CD8-positive, alpha-beta memory T cell (primary cell): ENCODE results near the gene PRELID2. TPM values are rescaled to one million over a fixed set of nuclear protein-coding genes. Genes with fewer than 3 reads are reported as not detected.
"Not testable (repeated sequence)": the region's sequence is repeated elsewhere in the genome, so short reads cannot be mapped to it uniquely, and the experiment has no call there.

Experiments used
- CTCF ChIA-PET: fragments of 350-600 bp; sonication (Branson Sonifier 250); formaldehyde crosslinking; loops from one replicate; lab custom pipeline; 2021; ENCODE audit warnings: antibody characterized with exemption; lab: Charles Lee
- POLR2A ChIA-PET: fragments of 350-600 bp; sonication (Branson Sonifier 250); formaldehyde crosslinking; loops from one replicate; lab custom pipeline; 2021; ENCODE audit warnings: antibody characterized with exemption; lab: Charles Lee
- DNase-seq, 5 donors: peaks; one replicate each; pipeline versions ENCODE4 v3.0.0 to v3.0.0-alpha.2; 2020 to 2022; ENCODE audit warnings: mixed read lengths in 1 of 5
- H3K27ac ChIP-seq: one replicate; pipeline ENCODE4 v1.7.0; 2013; ENCODE audit warnings: low read depth, mild to moderate bottlenecking, low read length, moderate library complexity
- H3K27me3 ChIP-seq: 2 replicates; pipeline ENCODE4 v1.7.0; 2013; ENCODE audit warnings: low read length, mild to moderate bottlenecking; ENCODE audit not compliant: insufficient read depth, poor library complexity, severe bottlenecking
- H3K36me3 ChIP-seq: 2 replicates; pipeline ENCODE4 v1.7.0; 2013; ENCODE audit warnings: mild to moderate bottlenecking, low read length, moderate library complexity; ENCODE audit not compliant: insufficient read depth
- H3K4me1 ChIP-seq: 2 replicates; pipeline ENCODE4 v1.7.0; 2013; ENCODE audit warnings: mild to moderate bottlenecking, low read length, moderate library complexity; ENCODE audit not compliant: insufficient read depth
- H3K4me3 ChIP-seq: 2 replicates; pipeline ENCODE4 v1.7.0; 2013; ENCODE audit warnings: mild to moderate bottlenecking, low read length
- H3K9me3 ChIP-seq: 2 replicates; pipeline ENCODE4 v1.7.0; 2013; ENCODE audit warnings: mild to moderate bottlenecking, low read length
- H3K27ac Mint-ChIP-seq, 8 donors: one replicate each; pipeline ENCODE4 v1.8.0; 2020 to 2021; ENCODE audit warnings: mixed read lengths in 8 of 8, mild to moderate bottlenecking in 6 of 8, inconsistent platforms in 3 of 8, moderate library complexity in 3 of 8
- H3K27me3 Mint-ChIP-seq, 2 donors: one replicate each; pipeline ENCODE4 v1.8.0; 2020 to 2021; ENCODE audit warnings: mixed read lengths in 2 of 2, mild to moderate bottlenecking in 1 of 2, moderate library complexity in 1 of 2
- H3K36me3 Mint-ChIP-seq, 3 donors: one replicate each; pipeline ENCODE4 v1.8.0; 2020 to 2021; ENCODE audit warnings: mixed read lengths in 3 of 3, inconsistent platforms in 1 of 3, mild to moderate bottlenecking in 1 of 3
- H3K4me1 Mint-ChIP-seq, 3 donors: one replicate each; pipeline ENCODE4 v1.8.0; 2020 to 2021; ENCODE audit warnings: mixed read lengths in 3 of 3, inconsistent platforms in 1 of 3, mild to moderate bottlenecking in 1 of 3
- H3K4me3 Mint-ChIP-seq, 7 donors: one replicate each; pipeline ENCODE4 v1.8.0; 2020 to 2021; ENCODE audit warnings: mixed read lengths in 7 of 7, mild to moderate bottlenecking in 6 of 7, moderate library complexity in 4 of 7, inconsistent platforms in 2 of 7
- H3K9me3 Mint-ChIP-seq, 5 donors: one replicate each; pipeline ENCODE4 v1.8.0; 2020 to 2022; ENCODE audit warnings: mixed read lengths in 5 of 5, mild to moderate bottlenecking in 3 of 5, moderate library complexity in 2 of 5, inconsistent platforms in 1 of 5
- polyA plus RNA-seq: library from polyadenylated mRNA; unstranded; fragments of 300-500 nt; fragmentation: Illumina TruSeq; gene quantifications from one replicate; pipeline ENCODE4 v1.2.3, GENCODE V29; 2021
- total RNA-seq, 2 experiments: library from RNA; stranded (reverse); gene quantifications; one replicate each; pipeline ENCODE4 v1.2.3, GENCODE V29; 2021

The PRELID2 gene
- total and polyA plus RNA-seq, 3 experiments from 2014 or later = 0.92 to 1.6 (median 1.2) TPM

GRCh38 chr5:145743396-145744061, 91.6 kb downstream of the PRELID2 start:
- Mint-ChIP-seq H3K9me3 (peaks cover 0 to 10% (median 5%) of the 10 kb centered on the region in 5 donors), H3K27me3 (no peaks in the 10 kb centered on the region), H3K36me3 (no peaks in the 10 kb centered on the region), H3K27ac (no peak overlapping the region), H3K4me3 (no peak overlapping the region), H3K4me1 (no peaks in the 10 kb centered on the region)
- H3K4me3 ChIP-seq = no peak overlapping the region
- ChIA-PET POLR2A (no interaction called here), CTCF (no interaction called here)
- no peaks in the 10 kb centered on the region for H3K36me3 ChIP-seq
- no peaks in the 10 kb centered on the region for H3K27me3 ChIP-seq
- no peak overlapping the region for H3K27ac ChIP-seq
- DNase-seq = no peak
- H3K9me3 ChIP-seq = no peaks in the 10 kb centered on the region
- no peaks in the 10 kb centered on the region for H3K4me1 ChIP-seq

GRCh38 chr5:145739843-145740242, 95.3 kb downstream of the PRELID2 start:
- Histone ChIP-seq H3K4me1 (no peaks in the 10 kb centered on the region), H3K9me3 (no peaks in the 10 kb centered on the region), H3K36me3 (no peaks in the 10 kb centered on the region), H3K27me3 (no peaks in the 10 kb centered on the region), H3K27ac (no peak overlapping the region), H3K4me3 (no peak overlapping the region)
- H3K27me3 Mint-ChIP-seq = no peaks in the 10 kb centered on the region
- ChIA-PET CTCF (no interaction called here), POLR2A (no interaction called here)
- no peak overlapping the region for H3K4me3 Mint-ChIP-seq
- no peak overlapping the region for H3K27ac Mint-ChIP-seq
- H3K9me3 Mint-ChIP-seq = peaks cover 0 to 13% (median 3%) of the 10 kb centered on the region in 5 donors
- no peak for DNase-seq
- H3K36me3 Mint-ChIP-seq = no peaks in the 10 kb centered on the region
- no peaks in the 10 kb centered on the region for H3K4me1 Mint-ChIP-seq

GRCh38 chr5:145738227-145738626, 96.9 kb downstream of the PRELID2 start:
- Histone ChIP-seq H3K4me3 (no peak overlapping the region), H3K27me3 (no peaks in the 10 kb centered on the region)

GRCh38 chr5:145737578-145737977, 97.6 kb downstream of the PRELID2 start:
- Histone ChIP-seq H3K4me1 (no peaks in the 10 kb centered on the region), H3K36me3 (no peaks in the 10 kb centered on the region), H3K9me3 (no peaks in the 10 kb centered on the region), H3K4me3 (no peak overlapping the region), H3K27ac (no peak overlapping the region), H3K27me3 (no peaks in the 10 kb centered on the region)
- Mint-ChIP-seq H3K27ac (no peak overlapping the region), H3K36me3 (no peaks in the 10 kb centered on the region), H3K27me3 (no peaks in the 10 kb centered on the region), H3K9me3 (peaks cover 0 to 13% (median 3%) of the 10 kb centered on the region in 5 donors), H3K4me1 (no peaks in the 10 kb centered on the region), H3K4me3 (no peak overlapping the region)
- DNase-seq = no peak
- CTCF ChIA-PET = no interaction called here
- POLR2A ChIA-PET = no interaction called here

More at GRCh38 chr5:145738227-145738626, 96.9 kb downstream of the PRELID2 start:
- no peak overlapping the region for H3K27ac ChIP-seq
- no peaks in the 10 kb centered on the region for H3K27me3 Mint-ChIP-seq
- no peak overlapping the region for H3K27ac Mint-ChIP-seq
- no peaks in the 10 kb centered on the region for H3K36me3 ChIP-seq
- H3K9me3 Mint-ChIP-seq = peaks cover 0 to 13% (median 3%) of the 10 kb centered on the region in 5 donors
- ChIA-PET POLR2A (no interaction called here), CTCF (no interaction called here)
- H3K4me1 Mint-ChIP-seq = no peaks in the 10 kb centered on the region
- no peaks in the 10 kb centered on the region for H3K9me3 ChIP-seq
- DNase-seq = no peak
- H3K4me1 ChIP-seq = no peaks in the 10 kb centered on the region
- H3K4me3 Mint-ChIP-seq = no peak overlapping the region
- H3K36me3 Mint-ChIP-seq = no peaks in the 10 kb centered on the region

- H3K27ac ChIP-seq, POLR2A ChIA-PET, DNase-seq, CTCF ChIA-PET, H3K4me1 ChIP-seq, H3K4me1 Mint-ChIP-seq, H3K36me3 ChIP-seq, H3K27ac Mint-ChIP-seq, H3K36me3 Mint-ChIP-seq, H3K27me3 ChIP-seq, H3K9me3 ChIP-seq, H3K4me3 Mint-ChIP-seq, H3K27me3 Mint-ChIP-seq, H3K4me3 ChIP-seq: not testable (repeated sequence)
- peaks cover 5 to 22% (median 9%) of the 10 kb centered on the region in 5 donors for H3K9me3 Mint-ChIP-seq
Observed at GRCh38 chr5:145729956-145730355, 105.2 kb downstream of the PRELID2 start.

- H3K27me3 Mint-ChIP-seq = no peaks in the 10 kb centered on the region
- H3K9me3 Mint-ChIP-seq = peaks cover 2 to 10% (median 7%) of the 10 kb centered on the region in 5 donors
- no peaks in the 10 kb centered on the region for H3K4me1 ChIP-seq
- no peaks in the 10 kb centered on the region for H3K9me3 ChIP-seq
- ChIA-PET CTCF (no interaction called here), POLR2A (no interaction called here)
- no peak for DNase-seq
- no peaks in the 10 kb centered on the region for H3K36me3 ChIP-seq
- H3K4me3 ChIP-seq = no peak overlapping the region
- H3K4me3 Mint-ChIP-seq = no peak overlapping the region
- H3K27ac Mint-ChIP-seq = no peak overlapping the region
- no peaks in the 10 kb centered on the region for H3K36me3 Mint-ChIP-seq
- H3K27ac ChIP-seq = no peak overlapping the region
- H3K27me3 ChIP-seq = no peaks in the 10 kb centered on the region
- H3K4me1 Mint-ChIP-seq = no peaks in the 10 kb centered on the region
Observed at GRCh38 chr5:145723516-145723915, 111.6 kb downstream of the PRELID2 start.

- ChIA-PET CTCF (no interaction called here), POLR2A (no interaction called here)
- Histone ChIP-seq H3K27me3 (no peaks in the 10 kb centered on the region), H3K27ac (no peak overlapping the region), H3K4me1 (no peaks in the 10 kb centered on the region), H3K36me3 (no peaks in the 10 kb centered on the region), H3K9me3 (no peaks in the 10 kb centered on the region), H3K4me3 (no peak overlapping the region)
- Mint-ChIP-seq H3K27ac (no peak overlapping the region), H3K9me3 (peaks cover 0 to 7% (median 4%) of the 10 kb centered on the region in 5 donors), H3K4me1 (no peaks in the 10 kb centered on the region), H3K36me3 (no peaks in the 10 kb centered on the region), H3K27me3 (no peaks in the 10 kb centered on the region), H3K4me3 (no peak overlapping the region)
- no peak for DNase-seq
Observed at GRCh38 chr5:145718956-145719355, 116.2 kb downstream of the PRELID2 start.

- Histone ChIP-seq H3K27me3 (no peaks in the 10 kb centered on the region), H3K36me3 (no peaks in the 10 kb centered on the region), H3K9me3 (no peaks in the 10 kb centered on the region), H3K27ac (no peak overlapping the region), H3K4me3 (no peak overlapping the region), H3K4me1 (no peaks in the 10 kb centered on the region)
- DNase-seq = no peak
- Mint-ChIP-seq H3K36me3 (no peaks in the 10 kb centered on the region), H3K27me3 (no peaks in the 10 kb centered on the region), H3K4me3 (no peak overlapping the region), H3K4me1 (no peaks in the 10 kb centered on the region), H3K27ac (peak overlapping the region in 1 of 8 donors; percentile 59), H3K9me3 (peaks cover 0 to 7% (median 4%) of the 10 kb centered on the region in 5 donors)
- POLR2A ChIA-PET = no interaction called here
- CTCF ChIA-PET = no interaction called here
Observed at GRCh38 chr5:145715412-145715811, 119.7 kb downstream of the PRELID2 start.
